Tibial artery (tissue), 4 donors: ENCODE data around the gene PKIB.

ENCODE experiments used
- DNase-seq, 2 donors: peaks; one replicate each; pipeline ENCODE4 v3.0.0-alpha.2; 2019
- H3K27ac ChIP-seq, 2 donors: fragments of 200-600 bp; sonication (generic) in 1 of 2; 1 replicate in 1 of 2; 2 replicates in 1 of 2; pipeline ENCODE4 v1.5.1; 2018 to 2019; ENCODE audit warnings: mild to moderate bottlenecking in 1 of 2
- H3K27me3 ChIP-seq, 2 donors: fragments of 200-600 bp; sonication (generic) in 1 of 2; one replicate each; pipeline versions ENCODE4 v1.5.1 to v1.6.0; 2016 to 2019
- H3K36me3 ChIP-seq, 3 donors: fragments of 200-600 bp; sonication (generic) in 2 of 3; one replicate each; pipeline ENCODE4 v1.5.1; 2016 to 2019; ENCODE audit warnings: mild to moderate bottlenecking in 2 of 3
- H3K4me1 ChIP-seq, 4 donors: fragments of 200-600 bp; sonication (generic) in 2 of 4; 1 replicate in 3 of 4; 2 replicates in 1 of 4; pipeline ENCODE4 v1.5.1; 2016 to 2019
- H3K4me3 ChIP-seq, 2 donors: fragments of 200-600 bp; sonication (generic) in 1 of 2; 1 replicate in 1 of 2; 2 replicates in 1 of 2; pipeline ENCODE4 v1.5.1; 2018 to 2019; ENCODE audit warnings: mild to moderate bottlenecking in 2 of 2
- H3K9me3 ChIP-seq, 3 donors: fragments of 200-600 bp; sonication (generic) in 1 of 3; one replicate each; pipeline ENCODE4 v1.5.1; 2016 to 2019
- CTCF ChIP-seq, 2 experiments: fragments of 200-600 bp in 1 of 2; fragments of 450-650 bp in 1 of 2; IDR thresholded peaks; one replicate each; pipeline ENCODE4 v1.5.1; 2017 to 2019; ENCODE audit warnings: antibody characterized with exemption in 2 of 2, mild to moderate bottlenecking in 1 of 2, moderate library complexity in 1 of 2
- intact Hi-C: fragments of 100-400 bp; cut with DNase I; formaldehyde crosslinking; loops from one replicate; pipeline ENCODE4 v1.15.0; 2023; ENCODE audit warnings: low total_unique reads

The PKIB gene

GRCh38 chr6:122621638-122622037 lies 11.4 kb downstream of the PKIB start:
- no peaks in the 10 kb centered on the region for H3K4me1 ChIP-seq
- no peak for TF ChIP-seq CTCF (IDR thresholded peaks at IDR 0.05)
- H3K9me3 ChIP-seq: no peaks in the 10 kb centered on the region
- DNase-seq: no peak
- H3K36me3 ChIP-seq: no peaks in the 10 kb centered on the region
- intact Hi-C loops: no loop called here
- H3K27ac ChIP-seq: no peak overlapping the region
- no peak overlapping the region for H3K4me3 ChIP-seq
- no peaks in the 10 kb centered on the region for H3K27me3 ChIP-seq

DNA sequence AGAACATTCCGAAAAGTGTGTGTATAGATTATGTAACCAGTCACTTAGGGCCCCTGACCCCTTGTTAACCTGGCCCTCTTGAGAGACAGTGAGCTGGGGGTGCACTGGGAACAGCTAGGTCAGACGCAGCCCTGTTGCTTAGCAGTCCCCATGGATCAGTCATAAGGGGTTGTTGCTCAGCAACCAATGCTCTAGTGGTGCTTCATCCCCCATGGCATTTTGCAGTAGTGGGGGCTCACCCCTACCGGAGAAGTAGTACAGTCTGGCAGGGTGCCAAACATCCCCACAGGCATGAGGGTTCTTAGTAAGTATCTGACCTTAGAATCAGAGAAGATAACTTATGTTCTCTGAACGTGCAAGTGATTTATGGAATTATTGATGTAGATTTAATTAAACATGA lies 12.3 kb downstream of the PKIB start:
- intact Hi-C loops: no loop called here
- Histone ChIP-seq H3K27me3 (no peaks in the 10 kb centered on the region), H3K36me3 (no peaks in the 10 kb centered on the region), H3K27ac (no peak overlapping the region), H3K4me3 (no peak overlapping the region), H3K9me3 (no peaks in the 10 kb centered on the region), H3K4me1 (no peaks in the 10 kb centered on the region)
- DNase-seq: no peak
- TF ChIP-seq CTCF (IDR thresholded peaks at IDR 0.05): no peak

GRCh38 chr6:122623279-122623678 lies 13.1 kb downstream of the PKIB start:
- H3K9me3 ChIP-seq: no peaks in the 10 kb centered on the region
- no peaks in the 10 kb centered on the region for H3K27me3 ChIP-seq
- H3K27ac ChIP-seq: no peak overlapping the region
- no peaks in the 10 kb centered on the region for H3K4me1 ChIP-seq
- H3K4me3 ChIP-seq: no peak overlapping the region
- H3K36me3 ChIP-seq: no peaks in the 10 kb centered on the region
- TF ChIP-seq CTCF (IDR thresholded peaks at IDR 0.05): no peak
- intact Hi-C loops: no loop called here
- DNase-seq: no peak

- no peaks in the 10 kb centered on the region for H3K4me1 ChIP-seq
- no peaks in the 10 kb centered on the region for H3K36me3 ChIP-seq
- no peak overlapping the region for H3K4me3 ChIP-seq
- no peaks in the 10 kb centered on the region for H3K27me3 ChIP-seq
- H3K9me3 ChIP-seq: no peaks in the 10 kb centered on the region
- H3K27ac ChIP-seq: no peak overlapping the region
- intact Hi-C loops: no loop called here
- no peak for DNase-seq
- TF ChIP-seq CTCF (IDR thresholded peaks at IDR 0.05): no peak
These were observed 14.6 kb downstream of the PKIB start for GRCh38 chr6:122624853-122625252.

DNA sequence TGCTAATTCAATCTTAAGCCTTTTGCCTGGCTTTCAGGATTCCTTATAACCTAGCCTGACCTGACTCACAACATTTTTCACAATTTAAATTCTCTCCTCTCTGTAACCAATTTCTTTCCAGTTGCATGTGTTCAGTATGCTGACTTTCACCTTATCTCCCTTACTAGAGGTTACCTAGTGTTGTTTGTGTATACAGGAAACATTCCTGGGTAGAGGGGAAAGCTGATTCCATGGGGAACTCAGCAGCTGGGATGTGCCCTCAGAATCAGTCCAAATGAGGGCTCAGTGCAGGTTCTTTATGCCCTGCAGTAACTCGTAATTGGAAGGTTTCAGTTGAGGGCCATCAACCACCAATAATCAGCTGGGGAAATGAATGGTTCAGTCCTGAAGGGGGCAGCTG lies 18.5 kb downstream of the PKIB start:
- no peak for DNase-seq
- H3K36me3 ChIP-seq: no peaks in the 10 kb centered on the region

More for the DNA sequence above, 18.5 kb downstream of the PKIB start:
- Histone ChIP-seq H3K4me3 (no peak overlapping the region), H3K27ac (no peak overlapping the region), H3K4me1 (no peaks in the 10 kb centered on the region), H3K27me3 (no peaks in the 10 kb centered on the region), H3K9me3 (no peaks in the 10 kb centered on the region)
- TF ChIP-seq CTCF (IDR thresholded peaks at IDR 0.05): no peak
- intact Hi-C loops: no loop called here
